PC-9 (cell line): ENCODE measurements around the gene WBP11. TPM values are rescaled to one million over a fixed set of nuclear protein-coding genes. Genes with fewer than 3 reads are reported as not detected.
"Not testable (repeated sequence)": the region's sequence is repeated elsewhere in the genome, so short reads cannot be mapped to it uniquely, and the experiment has no call there.

Source experiments
- BruUV-seq: library from RNA; stranded (reverse); fragments of 400-500 nt; replicated peaks from 2 replicates; lab custom pipeline; 2021; lab: Mats Ljungman, UMichigan
- CTCF ChIA-PET: fragments of 300-600 bp; sonication (Branson Sonifier 250); formaldehyde crosslinking; loops from one replicate; lab custom pipeline; 2022; ENCODE audit warnings: antibody characterized with exemption; lab: Charles Lee
- POLR2A ChIA-PET: fragments of 300-600 bp; sonication (Branson Sonifier 250); formaldehyde crosslinking; loops from one replicate; lab custom pipeline; 2022; ENCODE audit warnings: antibody characterized with exemption; ENCODE audit not compliant: unreplicated experiment; lab: Charles Lee
- DNase-seq, 2 experiments: peaks; one replicate each; pipeline versions ENCODE4 v3.0.0 to v3.0.0-alpha.2; 2015 to 2022; ENCODE audit warnings: mixed read lengths in 1 of 2
- H2AFZ ChIP-seq: fragments of 200-600 bp; sonication (generic); 2 replicates; pipeline ENCODE4 v1.8.1; 2017; ENCODE audit warnings: antibody characterized with exemption
- H3F3A ChIP-seq: fragments of 200-600 bp; sonication (generic); 2 replicates; pipeline ENCODE4 v1.8.1; 2017; ENCODE audit warnings: antibody characterized with exemption, mild to moderate bottlenecking, low read depth; ENCODE audit not compliant: insufficient read depth
- H3K27ac ChIP-seq: fragments of 200-600 bp; sonication (generic); 2 replicates; pipeline ENCODE4 v1.6.1; 2016; ENCODE audit warnings: mixed run types
- H3K27me3 ChIP-seq: fragments of 200-600 bp; sonication (generic); 2 replicates; pipeline ENCODE4 v1.6.1; 2016; ENCODE audit warnings: low read depth, mixed run types; ENCODE audit not compliant: insufficient read depth
- H3K36me3 ChIP-seq: fragments of 200-600 bp; sonication (generic); 2 replicates; pipeline ENCODE4 v1.6.1; 2016; ENCODE audit warnings: low read depth, mixed run types
- H3K4me1 ChIP-seq: fragments of 200-600 bp; sonication (generic); replicated peaks from 2 replicates; pipeline ENCODE4 v1.6.1; 2016; ENCODE audit warnings: mixed run types; ENCODE audit not compliant: insufficient read depth
- H3K4me2 ChIP-seq: fragments of 200-600 bp; sonication (generic); 2 replicates; pipeline ENCODE4 v1.6.1; 2017; ENCODE audit warnings: mixed run types
- H3K4me3 ChIP-seq: fragments of 200-600 bp; sonication (generic); 2 replicates; pipeline ENCODE4 v1.6.1; 2016; ENCODE audit warnings: mixed run types
- H3K79me2 ChIP-seq: fragments of 200-600 bp; sonication (generic); 2 replicates; pipeline ENCODE4 v1.6.1; 2017; ENCODE audit warnings: low read depth, mixed run types
- H3K9me2 ChIP-seq: fragments of 200-600 bp; sonication (generic); 2 replicates; pipeline ENCODE4 v1.8.1; 2017; ENCODE audit warnings: mild to moderate bottlenecking; ENCODE audit not compliant: insufficient read depth
- H3K9me3 ChIP-seq: fragments of 200-600 bp; sonication (generic); 2 replicates; pipeline ENCODE4 v1.8.1; 2016; ENCODE audit warnings: low read depth; ENCODE audit not compliant: insufficient read depth
- H4K20me1 ChIP-seq: fragments of 200-600 bp; sonication (generic); 2 replicates; pipeline ENCODE4 v1.8.1; 2017; ENCODE audit not compliant: insufficient read depth
- CTCF ChIP-seq: fragments of 200-600 bp; sonication (generic); conservative IDR thresholded peaks from 2 replicates; pipeline ENCODE4 v1.6.1; 2017; ENCODE audit warnings: mixed run types, antibody characterized with exemption, mild to moderate bottlenecking, moderate library complexity
- EZH2 ChIP-seq: fragments of 200-600 bp; sonication (generic); IDR thresholded peaks from 2 replicates; pipeline ENCODE4 v1.8.0; 2017; ENCODE audit warnings: antibody characterized with exemption, low read depth
- intact Hi-C: fragments of 100-400 bp; cut with micrococcal nuclease; formaldehyde crosslinking; loops from one replicate; pipeline ENCODE4 v1.10.0; 2022; ENCODE audit not compliant: unreplicated experiment
- total RNA-seq: library from RNA; stranded (reverse); gene quantifications from 2 replicates; pipeline ENCODE4 v1.2.3, GENCODE V29; 2021

WBP11 gene
- total RNA-seq, 1 experiment from 2014 or later, result 124 TPM

DNA sequence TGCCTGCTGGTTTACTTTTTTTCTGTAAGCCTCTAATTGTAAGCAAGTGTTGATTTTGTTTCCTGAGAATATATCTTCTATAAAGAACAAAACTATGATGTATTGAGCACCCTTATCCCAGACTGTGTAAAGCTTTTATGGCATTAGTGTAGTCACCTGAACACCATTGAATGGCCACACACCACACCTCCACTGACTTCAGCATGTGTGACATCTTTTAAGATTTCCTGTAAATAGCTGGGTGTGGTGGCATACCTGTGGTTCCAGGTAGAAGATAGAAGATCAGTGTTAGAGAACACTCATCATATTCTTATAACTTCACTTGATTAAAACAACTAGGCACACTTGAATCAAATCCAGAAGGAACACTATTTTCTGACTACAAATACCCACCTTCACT is 51.3 kb downstream of the WBP11 start:
- Histone ChIP-seq H3F3A (no peaks in the 10 kb centered on the region), H3K27ac (no peak overlapping the region), H3K36me3 (no peaks in the 10 kb centered on the region), H2AFZ (no peak overlapping the region), H4K20me1 (no peaks in the 10 kb centered on the region), H3K4me3 (no peak overlapping the region), H3K4me2 (no peak overlapping the region), H3K79me2 (no peaks in the 10 kb centered on the region), H3K4me1 (no peaks in the 10 kb centered on the region), H3K27me3 (no peaks in the 10 kb centered on the region), H3K9me3 (no peaks in the 10 kb centered on the region), H3K9me2 (no peaks in the 10 kb centered on the region)
- DNase-seq, result peak in 1 of 2 experiments; percentile 36
- no peak for TF ChIP-seq CTCF
- TF ChIP-seq EZH2, result no peak
- intact Hi-C loops, result no loop called here
- ChIA-PET POLR2A (no interaction called here), CTCF (interaction anchor here (0.6 kb wide), 1 partner anchor 86 kb away, joined by 3 read pairs; no protein-coding TSS in a partner anchor)
- BruUV-seq, result no TSS peak

DNA sequence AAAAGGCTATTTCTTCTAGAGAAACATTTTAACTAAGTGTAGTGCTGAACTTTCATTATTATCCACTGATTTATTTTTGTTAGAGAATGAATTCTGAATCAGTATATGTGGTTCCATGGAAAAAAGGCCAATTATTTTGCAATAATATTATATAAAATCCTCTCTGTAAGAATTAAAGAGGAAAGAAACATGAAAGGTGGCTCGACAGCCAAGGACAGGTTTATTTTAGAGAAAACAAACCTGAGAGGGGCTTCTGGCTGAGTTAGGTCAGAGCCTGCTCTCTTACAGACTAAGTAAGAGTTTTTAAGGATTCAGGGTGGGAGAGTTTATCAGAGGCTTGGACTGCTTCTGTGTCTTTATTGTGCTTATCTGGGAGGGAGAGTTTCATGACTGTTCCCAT is 60.2 kb downstream of the WBP11 start:
- no peak for TF ChIP-seq EZH2
- Histone ChIP-seq H3K9me3 (0 out of 2 replicates have a peak, but pooled peaks cover 5% of the 10 kb centered on the region), H3K4me3 (no peak overlapping the region), H3K36me3 (no peaks in the 10 kb centered on the region), H3K9me2 (no peaks in the 10 kb centered on the region), H3K4me1 (no peaks in the 10 kb centered on the region), H3K27ac (no peak overlapping the region), H4K20me1 (no peaks in the 10 kb centered on the region), H3K4me2 (no peak overlapping the region), H2AFZ (no peak overlapping the region), H3K27me3 (no peaks in the 10 kb centered on the region), H3K79me2 (no peaks in the 10 kb centered on the region), H3F3A (no peaks in the 10 kb centered on the region)
- CTCF ChIA-PET, result no interaction called here
- no TSS peak for BruUV-seq
- intact Hi-C loops, result no loop called here
- no peak for DNase-seq
- POLR2A ChIA-PET, result no interaction called here

DNA sequence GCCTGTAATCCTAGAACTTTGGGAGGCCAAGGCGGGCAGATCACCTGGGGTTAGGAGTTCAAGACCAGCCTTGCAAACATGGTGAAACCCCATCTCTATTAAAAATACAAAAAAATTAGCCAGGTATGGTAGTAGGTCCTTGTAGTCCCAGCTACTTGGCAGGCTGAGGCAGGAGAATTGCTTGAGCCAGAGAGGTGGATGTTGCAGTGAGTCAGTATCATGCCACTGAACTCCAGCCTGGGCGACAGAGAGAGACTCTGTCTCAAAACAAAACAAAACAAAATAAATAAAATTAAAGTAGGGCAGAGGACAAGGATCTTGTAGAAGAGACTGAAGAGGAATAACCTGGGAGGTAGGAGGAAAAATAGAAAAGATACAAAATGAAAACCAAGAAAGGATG is 61.3 kb downstream of the WBP11 start:
- Histone ChIP-seq H4K20me1 (no peaks in the 10 kb centered on the region), H3K4me2 (no peak overlapping the region), H3K4me3 (no peak overlapping the region), H3K9me3 (0 out of 2 replicates have a peak, but pooled peaks cover 5% of the 10 kb centered on the region), H3K79me2 (no peaks in the 10 kb centered on the region), H3K4me1 (no peaks in the 10 kb centered on the region), H3K27ac (no peak overlapping the region), H3K27me3 (no peaks in the 10 kb centered on the region), H2AFZ (no peak overlapping the region), H3K36me3 (no peaks in the 10 kb centered on the region), H3F3A (no peaks in the 10 kb centered on the region), H3K9me2 (no peaks in the 10 kb centered on the region)
- no peak for DNase-seq
- ChIA-PET CTCF (no interaction called here), POLR2A (no interaction called here)
- TF ChIP-seq EZH2 (no peak), CTCF (no peak)
- intact Hi-C loops, result no loop called here
- no TSS peak for BruUV-seq

GRCh38 chr12:14741153-14741552 is 62.1 kb downstream of the WBP11 start:
- H3K79me2 ChIP-seq, result no peaks in the 10 kb centered on the region
- no peak overlapping the region for H3K4me3 ChIP-seq
- no TSS peak for BruUV-seq
- no peak overlapping the region for H3K27ac ChIP-seq
- H3K4me1 ChIP-seq, result no peaks in the 10 kb centered on the region
- DNase-seq, result no peak
- TF ChIP-seq EZH2 (no peak), CTCF (no peak)
- intact Hi-C loops, result no loop called here
- no peaks in the 10 kb centered on the region for H3K27me3 ChIP-seq
- no peak overlapping the region for H3K4me2 ChIP-seq
- CTCF ChIA-PET, result no interaction called here
- no peak overlapping the region for H2AFZ ChIP-seq
- H3K9me2 ChIP-seq, result no peaks in the 10 kb centered on the region
- H3K36me3 ChIP-seq, result no peaks in the 10 kb centered on the region
- H3K9me3 ChIP-seq, result 0 out of 2 replicates have a peak, but pooled peaks cover 5% of the 10 kb centered on the region
- no peaks in the 10 kb centered on the region for H4K20me1 ChIP-seq
- POLR2A ChIA-PET, result no interaction called here
- H3F3A ChIP-seq, result no peaks in the 10 kb centered on the region

DNA sequence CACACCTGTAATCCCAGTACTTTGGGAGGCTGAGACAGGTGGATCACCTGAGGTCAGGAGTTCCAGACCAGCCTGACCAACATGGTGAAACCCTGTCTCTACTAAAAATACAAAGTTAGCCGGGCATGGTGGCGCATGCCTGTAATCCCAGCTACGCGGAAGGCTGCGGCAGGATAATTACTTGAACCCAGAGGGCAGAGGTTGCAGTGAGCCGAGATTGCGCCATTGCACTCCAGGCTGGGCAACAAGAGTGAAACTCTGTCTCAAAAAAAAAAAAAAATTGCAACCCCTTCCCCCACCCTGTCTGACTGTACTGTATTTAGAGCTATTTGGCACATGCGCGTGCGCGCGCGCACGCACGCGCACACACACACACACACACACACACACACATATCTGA is 66.8 kb downstream of the WBP11 start:
- intact Hi-C loops, H3K4me3 ChIP-seq, H3K4me1 ChIP-seq, DNase-seq, H3K79me2 ChIP-seq, BruUV-seq, H3K27me3 ChIP-seq, H3K36me3 ChIP-seq, H3K9me2 ChIP-seq, H3F3A ChIP-seq, H4K20me1 ChIP-seq, POLR2A ChIA-PET, H2AFZ ChIP-seq, H3K4me2 ChIP-seq, H3K9me3 ChIP-seq, CTCF ChIA-PET, H3K27ac ChIP-seq: not testable (repeated sequence)
